HG03558 (cell line): ENCODE results near the gene PHF5A.
"Not testable (repeated sequence)": the region's sequence is repeated elsewhere in the genome, so short reads cannot be mapped to it uniquely, and the experiment has no call there.

Source experiments
- ATAC-seq: cut with Tn5 transposase; IDR thresholded peaks from one replicate; pipeline ENCODE4 v1.9.1; 2021; ENCODE audit warnings: moderate number of reproducible peaks; ENCODE audit not compliant: unreplicated experiment; ENCODE audit errors: extremely low read depth

Gene PHF5A

GRCh38 chr22:41458161-41458728, 10.2 kb downstream of the PHF5A start:
- ATAC-seq: no peak

- ATAC-seq: peak; percentile 28
These were observed 20.2 kb downstream of the PHF5A start for GRCh38 chr22:41448189-41448808.

DNA sequence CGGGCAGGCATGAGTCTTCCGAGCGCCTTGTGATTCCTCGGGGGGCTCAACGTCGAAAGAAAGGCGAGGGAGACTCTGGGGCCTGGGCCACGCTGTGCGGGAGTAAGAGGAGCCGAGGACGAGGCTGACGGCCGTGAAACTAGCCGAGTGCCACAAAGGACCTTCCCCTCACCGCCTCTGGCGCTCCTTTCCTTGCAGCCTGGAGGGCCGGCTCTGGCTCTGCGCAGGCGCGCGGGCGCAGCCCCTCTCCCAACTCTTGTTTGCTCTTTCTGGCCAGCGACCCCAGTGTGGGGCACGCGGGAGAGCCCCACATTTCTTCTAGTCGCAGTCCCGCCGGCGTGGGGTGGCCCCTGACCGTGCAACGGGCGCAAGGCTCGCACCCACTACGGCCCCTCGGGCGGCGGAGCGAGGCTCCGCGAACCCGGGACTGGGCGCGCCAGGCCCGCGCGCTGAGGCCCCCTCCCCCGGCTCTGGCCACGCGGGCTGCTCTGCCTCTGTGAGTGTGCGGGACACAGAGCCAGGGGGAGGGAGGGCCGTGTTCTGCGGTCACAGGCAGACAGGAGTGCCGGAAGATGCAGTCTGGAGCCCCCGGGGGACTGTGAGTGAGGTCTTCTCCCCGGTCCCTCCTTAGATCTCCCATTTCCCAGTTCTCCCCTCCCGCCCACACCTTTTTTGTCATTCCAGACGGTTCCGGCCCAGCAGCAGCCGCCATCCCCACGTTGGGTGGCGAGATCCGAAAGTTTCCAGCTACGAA, 20.9 kb downstream of the PHF5A start:
- ATAC-seq: no peak

DNA sequence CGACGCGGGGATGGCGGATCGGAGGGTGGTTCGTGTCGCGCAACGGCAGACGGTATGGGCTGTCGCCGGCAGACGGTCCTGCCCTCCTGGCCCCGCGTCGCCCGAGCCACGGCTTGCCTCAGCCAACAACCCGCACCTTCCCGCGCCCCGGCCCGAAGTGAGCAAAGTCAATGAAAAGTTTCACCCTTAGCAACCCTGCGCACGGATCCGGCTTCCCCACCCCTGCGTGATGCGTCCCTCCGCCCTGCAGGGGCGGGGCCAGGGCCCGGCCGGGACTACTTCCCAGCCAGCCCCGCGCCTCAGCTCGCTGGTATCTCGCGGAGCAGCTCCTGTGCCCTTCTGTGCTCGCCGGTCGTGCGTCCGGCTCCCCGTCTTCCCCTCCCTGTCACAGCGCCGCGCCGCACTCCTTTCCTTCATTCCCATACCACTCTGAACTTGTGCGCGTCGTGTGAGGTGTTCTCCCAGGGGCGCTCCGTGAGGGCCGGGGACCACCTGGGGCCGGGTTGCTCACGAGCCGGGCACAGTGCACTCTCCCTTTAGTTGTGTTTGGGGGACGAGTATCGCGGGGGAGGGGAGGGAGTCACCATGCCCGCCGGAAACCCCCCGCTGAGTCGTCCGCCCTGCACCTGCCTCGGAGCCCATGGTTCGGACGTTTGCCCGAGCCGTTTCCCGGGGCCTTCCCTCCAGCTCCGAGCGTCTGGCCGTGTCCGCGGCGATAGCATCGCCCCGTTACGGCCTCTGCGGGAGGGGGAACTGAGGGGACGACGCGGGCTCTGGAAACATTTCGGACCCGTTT, 21.7 kb downstream of the PHF5A start, which contains the start of gene TOB2:
Gene TOB2 (minus strand): TSS at position 163 of the 796 bp plus-strand sequence. CDS start 9,456 bp downstream, outside the sequence.
- ATAC-seq: peak; percentile 26

DNA sequence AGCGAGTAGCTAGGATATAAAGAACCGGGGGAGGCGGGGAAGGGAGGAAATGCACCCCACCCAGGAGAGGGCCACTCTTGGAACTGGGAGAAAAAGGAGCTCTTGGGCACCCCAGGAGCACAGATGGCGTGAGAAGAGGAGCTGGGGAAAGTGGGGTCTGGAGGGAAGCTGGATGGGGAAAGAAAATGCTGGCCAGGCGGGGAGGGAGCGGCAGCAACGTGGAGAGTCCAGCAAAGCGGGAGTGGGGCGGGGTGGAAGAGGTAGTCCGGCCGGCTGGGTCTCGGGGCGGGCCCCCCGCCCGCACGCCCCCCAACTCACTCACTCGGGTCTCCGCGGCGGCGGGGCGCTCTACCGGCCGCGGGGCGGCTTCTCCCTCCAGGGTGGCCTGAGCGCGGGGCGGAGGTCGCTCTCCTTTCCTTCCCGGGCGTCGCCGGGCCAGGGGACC, 22.4 kb downstream of the PHF5A start:
- no peak for ATAC-seq

GRCh38 chr22:41445129-41446056, 23.1 kb downstream of the PHF5A start:
- no peak for ATAC-seq

DNA sequence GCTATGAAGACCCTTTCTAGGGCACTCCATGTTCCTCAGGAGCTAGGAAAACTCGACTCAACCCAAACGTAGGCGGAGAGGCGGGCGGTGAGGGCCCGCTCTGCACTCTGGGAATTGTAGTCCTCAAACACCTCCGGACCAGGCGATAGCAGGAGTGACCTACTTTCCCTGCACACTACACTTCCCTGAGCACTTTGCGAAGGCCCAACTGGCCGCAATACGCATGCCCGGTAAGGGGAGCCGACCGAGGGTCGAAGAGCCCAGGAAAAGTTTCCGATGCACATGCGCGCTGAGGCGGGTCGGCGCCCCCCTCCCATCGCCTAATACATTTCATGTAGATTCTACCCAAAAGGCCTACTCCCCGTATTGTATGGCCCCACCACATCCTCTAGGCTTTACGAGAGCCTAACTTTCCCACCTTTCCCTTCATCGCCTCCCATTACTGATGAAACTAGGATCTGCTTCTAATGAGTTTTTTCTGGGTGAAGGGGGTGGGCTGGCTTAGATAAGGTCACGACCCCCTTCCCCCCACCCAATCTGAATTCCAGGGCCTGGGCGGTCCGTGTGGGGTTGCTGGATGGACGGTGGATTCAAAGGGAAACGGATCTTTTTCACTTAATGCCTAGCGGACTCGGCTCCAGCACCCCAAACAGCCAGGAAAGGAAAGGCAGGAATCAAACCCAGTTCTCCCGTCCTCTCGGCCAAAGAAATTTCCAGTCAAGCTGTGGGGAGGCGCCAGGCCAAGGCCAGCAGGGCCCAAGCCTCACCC, 23.9 kb downstream of the PHF5A start:
- ATAC-seq: peak; percentile 43

DNA sequence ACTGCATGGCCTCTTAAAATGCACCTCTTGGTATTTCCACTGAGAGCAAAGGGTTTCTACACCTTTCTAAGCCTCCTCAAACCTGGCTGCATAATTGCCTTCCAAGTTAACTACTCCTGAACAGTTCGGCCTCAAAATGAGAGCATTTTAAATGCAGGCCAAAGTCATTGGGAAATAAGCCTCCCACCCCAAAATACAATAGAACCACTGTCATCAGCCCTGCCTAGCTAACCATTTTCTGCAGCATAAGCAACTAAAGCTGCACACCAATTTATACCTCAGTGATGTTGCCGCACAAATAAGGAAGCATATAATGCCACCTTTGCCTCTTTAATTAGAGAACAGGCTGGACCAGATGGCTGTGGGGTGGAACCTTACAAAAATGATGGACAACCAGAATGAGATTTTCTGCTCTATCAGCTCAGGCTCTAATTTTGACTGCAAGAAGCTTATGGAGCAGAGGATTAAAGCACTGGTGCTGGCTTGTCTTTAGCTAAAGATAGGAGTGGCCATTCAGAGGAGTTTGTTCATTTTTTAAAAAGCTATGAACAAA, 26.2 kb downstream of the PHF5A start:
- no peak for ATAC-seq

GRCh38 chr22:41440511-41440910, 28.0 kb downstream of the PHF5A start:
- ATAC-seq: not testable (repeated sequence)

DNA sequence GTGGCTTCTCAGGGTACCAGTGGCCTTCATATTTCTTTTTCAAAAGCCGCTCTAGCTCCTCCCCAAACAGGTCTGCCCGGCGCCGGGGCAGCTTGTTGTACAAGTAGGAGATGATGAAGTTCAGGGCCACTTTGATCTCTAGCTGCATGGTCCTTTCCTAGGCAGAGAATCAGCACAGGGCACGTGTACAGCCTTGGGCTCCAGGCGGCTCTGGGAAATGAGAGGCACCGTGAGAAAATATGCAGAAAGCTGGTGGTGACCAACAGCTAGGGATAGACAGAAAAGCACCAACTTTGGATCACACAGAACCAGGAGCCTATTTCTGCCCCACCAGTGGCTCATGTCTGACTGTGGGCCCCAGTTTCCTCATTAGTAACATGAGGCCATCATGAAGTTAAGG, 31.3 kb downstream of the PHF5A start:
- ATAC-seq: no peak

DNA sequence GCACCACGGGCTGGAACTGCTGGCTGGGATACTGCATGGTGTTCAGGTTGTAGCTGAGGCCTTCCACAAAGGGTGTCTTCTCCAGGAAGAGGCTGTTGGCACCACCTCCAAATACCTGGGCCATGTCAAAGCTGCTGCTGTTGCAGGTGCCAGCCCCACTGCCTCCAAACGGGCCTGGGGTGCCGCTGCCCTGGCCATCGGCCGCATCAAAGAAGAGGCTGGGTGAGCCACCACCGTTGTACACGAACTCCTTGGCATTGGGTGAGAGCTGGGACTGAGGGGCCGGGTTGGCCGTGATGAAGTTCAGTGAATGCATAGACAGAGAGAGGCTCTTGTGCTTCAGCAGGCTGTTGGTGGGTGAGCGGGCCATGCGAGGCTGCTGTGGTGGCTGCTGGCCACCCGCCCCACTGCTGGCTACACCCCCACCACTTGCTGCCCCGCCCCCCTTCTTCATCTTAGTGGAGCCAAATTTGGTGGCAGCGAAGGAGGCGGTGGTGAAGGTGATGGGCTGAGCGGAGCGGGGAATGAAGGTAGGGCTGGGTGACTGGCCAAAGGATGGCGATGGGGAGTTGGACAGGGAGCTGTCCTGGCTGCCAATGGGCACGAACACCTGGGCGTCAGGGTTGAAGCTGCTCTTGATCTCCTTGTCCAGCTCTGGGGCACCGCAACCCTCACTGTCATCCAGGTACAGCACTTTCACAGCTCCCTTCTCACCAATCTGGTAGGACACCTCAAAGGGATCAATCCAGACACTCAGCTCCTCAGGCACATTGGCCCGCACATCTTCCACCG, 32.0 kb downstream of the PHF5A start:
- no peak for ATAC-seq

GRCh38 chr22:41435560-41435959, 32.9 kb downstream of the PHF5A start:
- no peak for ATAC-seq

DNA sequence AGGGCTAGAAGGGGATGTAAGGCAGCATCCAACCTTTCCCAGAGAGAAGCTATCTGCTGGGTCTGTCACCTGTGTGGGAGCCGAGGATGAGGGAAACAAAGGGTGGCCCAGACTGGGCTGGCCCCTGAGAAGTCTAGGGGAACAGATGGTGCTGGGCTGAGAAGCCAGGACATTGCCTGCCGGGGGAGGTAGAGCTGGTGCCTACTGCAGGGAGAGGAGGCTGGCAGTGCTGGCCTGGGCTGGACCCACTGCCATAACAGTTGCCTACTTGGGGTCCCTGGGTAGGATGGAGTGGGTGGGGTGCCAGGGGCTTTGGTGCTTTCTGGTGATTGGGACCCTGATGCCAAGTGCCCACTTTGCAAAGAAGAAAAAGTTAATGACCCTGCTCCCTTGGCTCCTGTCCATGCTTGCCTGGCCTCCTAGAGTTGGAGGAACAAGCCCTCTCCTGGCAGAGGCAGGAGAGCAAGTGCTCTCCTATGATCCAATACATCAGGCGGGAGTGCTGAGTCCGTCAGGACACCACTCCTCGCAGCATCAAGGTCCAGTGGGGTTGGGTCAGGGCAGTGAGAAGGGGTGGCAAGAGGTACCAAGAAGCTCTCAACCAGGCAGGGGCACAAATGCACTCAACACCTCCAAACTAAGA, 34.0 kb downstream of the PHF5A start:
- ATAC-seq: not testable (repeated sequence)

GRCh38 chr22:41433480-41433879, 35.0 kb downstream of the PHF5A start:
- not testable (repeated sequence) for ATAC-seq

DNA sequence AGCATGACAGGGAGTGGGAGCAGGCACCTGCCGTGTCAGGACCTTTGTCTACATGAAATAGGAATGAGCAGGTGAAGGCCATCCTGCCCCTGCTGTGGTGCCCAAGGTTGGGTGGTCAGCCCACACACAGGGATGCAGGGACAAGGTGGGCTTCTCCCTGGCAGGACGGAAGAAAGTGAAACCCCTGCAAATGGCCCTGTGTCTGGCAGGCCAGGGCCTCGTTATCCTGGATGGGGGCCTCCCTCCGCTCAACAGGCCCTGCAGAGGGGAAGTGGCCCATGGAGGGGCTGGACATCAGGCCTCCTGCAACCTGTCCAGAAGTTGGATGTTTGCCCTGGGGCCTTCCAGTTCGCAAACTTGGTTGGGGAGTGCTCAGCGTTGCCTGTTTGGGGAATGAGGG, 36.8 kb downstream of the PHF5A start:
- no peak for ATAC-seq

DNA sequence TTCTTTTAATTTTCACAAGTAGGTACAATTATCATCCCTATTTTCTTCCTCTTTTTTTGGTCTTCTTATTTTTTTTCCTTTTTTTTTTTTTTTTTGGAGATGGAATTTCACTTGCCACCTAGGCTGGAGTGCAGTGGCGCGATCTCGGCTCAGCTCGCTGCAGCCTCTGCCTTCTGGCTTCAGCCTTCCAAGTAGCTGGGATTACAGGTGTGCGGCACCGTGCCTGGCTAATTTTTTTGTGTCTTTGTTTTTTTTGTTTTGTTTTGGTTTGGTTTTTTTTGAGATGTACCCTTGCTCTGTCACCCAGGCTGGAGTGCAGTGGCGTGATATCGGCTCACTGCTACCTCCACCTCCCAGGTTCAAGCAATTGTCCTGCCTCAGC, 38.5 kb downstream of the PHF5A start:
- ATAC-seq: no peak

DNA sequence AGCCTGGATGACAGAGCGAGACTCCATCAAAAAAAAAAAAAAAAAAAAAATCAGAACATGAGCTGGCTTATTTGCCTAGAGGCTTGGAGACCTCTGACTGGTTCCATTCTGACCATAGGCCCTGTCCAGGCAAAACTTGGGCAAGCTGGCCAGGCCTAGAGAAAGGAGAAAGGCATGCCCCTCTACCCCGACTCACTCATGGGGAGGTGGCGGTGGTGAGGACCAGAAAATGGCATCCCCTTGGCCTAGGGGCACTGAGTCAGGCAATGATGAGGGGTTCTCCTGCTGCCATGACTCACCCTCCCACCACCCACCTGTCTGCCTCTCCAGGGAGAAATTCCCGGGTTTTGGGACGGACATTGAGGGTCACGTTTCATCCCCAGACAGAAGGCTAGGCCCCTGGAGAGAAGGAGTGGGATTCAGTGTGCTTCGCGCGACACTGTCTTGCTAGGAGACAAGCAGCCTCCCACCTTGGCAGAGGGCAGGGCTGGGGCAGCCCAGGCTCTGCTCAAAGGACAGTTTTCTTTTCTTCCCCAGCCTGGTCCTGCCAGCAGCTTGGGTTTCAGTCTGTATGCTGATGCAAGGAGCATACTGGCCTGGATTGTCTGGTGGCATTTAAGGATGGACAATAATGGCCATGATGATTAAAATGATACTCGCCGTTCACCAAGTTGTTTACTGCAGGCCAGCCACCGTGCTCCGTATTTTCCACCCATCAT, 39.1 kb downstream of the PHF5A start:
- no peak for ATAC-seq
